Lung (tissue), 12 donors: ENCODE data around the gene TDRD1. TPM values are rescaled to one million over a fixed set of nuclear protein-coding genes. Genes with fewer than 3 reads are reported as not detected.

Experiments
- ATAC-seq: fragments of 200-7000 bp; cut with Tn5 transposase; one replicate; pipeline ENCODE4 v1.9.1; 2020; ENCODE audit warnings: moderate number of reproducible peaks; ENCODE audit not compliant: insufficient read depth, low FRiP score
- DNase-seq, 3 donors: peaks; one replicate each; pipeline ENCODE4 v3.0.0-alpha.2; 2013 to 2017
- H3K27ac ChIP-seq, 2 donors: one replicate each; pipeline ENCODE4 v1.5.1; 2013; ENCODE audit warnings: mild to moderate bottlenecking in 2 of 2, moderate library complexity in 2 of 2, control low read depth in 1 of 2, inconsistent platforms in 1 of 2, low read depth in 1 of 2, low read length in 1 of 2
- H3K27me3 ChIP-seq, 3 donors: one replicate each; pipeline ENCODE4 v1.5.1; 2013; ENCODE audit warnings: low read length in 2 of 3; ENCODE audit not compliant: control insufficient read depth in 3 of 3, insufficient read depth in 3 of 3
- H3K36me3 ChIP-seq, 4 donors: one replicate each; pipeline ENCODE4 v1.5.1; 2013; ENCODE audit warnings: low read length in 4 of 4, mild to moderate bottlenecking in 1 of 4, moderate library complexity in 1 of 4; ENCODE audit not compliant: control insufficient read depth in 4 of 4, insufficient read depth in 4 of 4
- H3K4me1 ChIP-seq, 5 donors: one replicate each; pipeline ENCODE4 v1.5.1; 2013; ENCODE audit warnings: low read length in 5 of 5, mild to moderate bottlenecking in 2 of 5, moderate library complexity in 1 of 5; ENCODE audit not compliant: control insufficient read depth in 5 of 5, insufficient read depth in 5 of 5
- H3K4me3 ChIP-seq: one replicate; pipeline ENCODE4 v1.5.1; 2013; ENCODE audit warnings: mild to moderate bottlenecking, control low read depth, moderate library complexity
- H3K9ac ChIP-seq, 2 donors: one replicate each; pipeline ENCODE4 v1.5.1; 2013; ENCODE audit warnings: low read length in 2 of 2, control low read depth in 1 of 2; ENCODE audit not compliant: insufficient read depth in 1 of 2
- H3K9me3 ChIP-seq, 4 donors: one replicate each; pipeline ENCODE4 v1.5.1; 2013; ENCODE audit warnings: low read length in 3 of 4, mild to moderate bottlenecking in 1 of 4, moderate library complexity in 1 of 4; ENCODE audit not compliant: control insufficient read depth in 4 of 4, insufficient read depth in 3 of 4
- WGBS, 2 donors: extraction: QIAGEN DNeasy Blood & Tissue Kit; methylation state at CpG; one replicate each; pipeline ENCODE4 v1.1.7; 2013; 5-methylcytosine and 5-hydroxymethylcytosine counted together
- polyA plus RNA-seq, 2 donors: library from polyadenylated mRNA; stranded (reverse); fragments of 200-250 nt; gene quantifications; one replicate each; pipeline ENCODE4 v1.2.1, GENCODE V29; 2013
- total RNA-seq, 2 donors: library from RNA; depleted of rRNA in 1 of 2; stranded (reverse); fragments of >200 nt in 1 of 2; gene quantifications; one replicate each; pipeline ENCODE4 v1.2.1, GENCODE V29; 2014 to 2021
- TF ChIP-seq, protein P1 (sequence below): IDR thresholded peaks from 2 replicates; pipeline ENCODE4 v1.5.1; 2012; ENCODE audit warnings: mild to moderate bottlenecking; ENCODE audit errors: control extremely low read depth, extremely low read depth
- donor health status: control.
- donor health status: control.
- donor health status: Bipolar disorder and iron deficiency.
- donor health status: healthy.
- donor health status: DM: yes; HTN: yes; CAD: no.

TDRD1 gene
- total and polyA plus RNA-seq, 4 donors: 0.05 to 0.37 (median 0.25) TPM; not detected in 1

DNA sequence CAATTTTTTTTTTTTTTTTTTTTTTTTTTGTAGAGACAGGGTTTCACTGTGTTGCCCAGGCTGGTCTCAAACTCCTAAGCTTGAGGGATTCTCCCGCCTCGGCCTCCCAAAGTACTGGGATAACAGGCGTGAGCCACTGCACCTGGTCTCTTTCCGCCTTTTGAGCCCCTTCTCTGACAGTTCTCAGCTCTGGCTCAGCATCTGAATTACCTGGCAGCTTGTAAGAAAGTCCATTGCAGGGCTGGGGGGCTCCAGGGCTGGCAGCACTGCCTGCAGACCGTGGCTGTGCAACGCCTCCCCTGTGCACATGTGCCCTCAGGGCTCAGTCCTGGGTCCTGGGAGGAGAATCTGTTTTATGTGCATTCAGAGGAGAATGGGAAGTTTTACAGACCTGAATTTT, 97.5 kb downstream of the TDRD1 start:
- Histone ChIP-seq H3K27me3 (no peaks in the 10 kb centered on the region), H3K9me3 (no peaks in the 10 kb centered on the region), H3K36me3 (peaks cover 0 to 2% (median 0%) of the 10 kb centered on the region in 4 donors), H3K4me3 (no peak overlapping the region), H3K27ac (no peak overlapping the region), H3K9ac (no peak overlapping the region), H3K4me1 (peaks cover 0 to 7% (median 0%) of the 10 kb centered on the region in 5 donors)
- ATAC-seq (no peak), DNase-seq (no peak)
- TF ChIP-seq, protein P1, sequence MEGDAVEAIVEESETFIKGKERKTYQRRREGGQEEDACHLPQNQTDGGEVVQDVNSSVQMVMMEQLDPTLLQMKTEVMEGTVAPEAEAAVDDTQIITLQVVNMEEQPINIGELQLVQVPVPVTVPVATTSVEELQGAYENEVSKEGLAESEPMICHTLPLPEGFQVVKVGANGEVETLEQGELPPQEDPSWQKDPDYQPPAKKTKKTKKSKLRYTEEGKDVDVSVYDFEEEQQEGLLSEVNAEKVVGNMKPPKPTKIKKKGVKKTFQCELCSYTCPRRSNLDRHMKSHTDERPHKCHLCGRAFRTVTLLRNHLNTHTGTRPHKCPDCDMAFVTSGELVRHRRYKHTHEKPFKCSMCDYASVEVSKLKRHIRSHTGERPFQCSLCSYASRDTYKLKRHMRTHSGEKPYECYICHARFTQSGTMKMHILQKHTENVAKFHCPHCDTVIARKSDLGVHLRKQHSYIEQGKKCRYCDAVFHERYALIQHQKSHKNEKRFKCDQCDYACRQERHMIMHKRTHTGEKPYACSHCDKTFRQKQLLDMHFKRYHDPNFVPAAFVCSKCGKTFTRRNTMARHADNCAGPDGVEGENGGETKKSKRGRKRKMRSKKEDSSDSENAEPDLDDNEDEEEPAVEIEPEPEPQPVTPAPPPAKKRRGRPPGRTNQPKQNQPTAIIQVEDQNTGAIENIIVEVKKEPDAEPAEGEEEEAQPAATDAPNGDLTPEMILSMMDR: no peak
- WGBS, 2 donors: 97% methylated on average over 6 of the region's 6 CpGs

DNA sequence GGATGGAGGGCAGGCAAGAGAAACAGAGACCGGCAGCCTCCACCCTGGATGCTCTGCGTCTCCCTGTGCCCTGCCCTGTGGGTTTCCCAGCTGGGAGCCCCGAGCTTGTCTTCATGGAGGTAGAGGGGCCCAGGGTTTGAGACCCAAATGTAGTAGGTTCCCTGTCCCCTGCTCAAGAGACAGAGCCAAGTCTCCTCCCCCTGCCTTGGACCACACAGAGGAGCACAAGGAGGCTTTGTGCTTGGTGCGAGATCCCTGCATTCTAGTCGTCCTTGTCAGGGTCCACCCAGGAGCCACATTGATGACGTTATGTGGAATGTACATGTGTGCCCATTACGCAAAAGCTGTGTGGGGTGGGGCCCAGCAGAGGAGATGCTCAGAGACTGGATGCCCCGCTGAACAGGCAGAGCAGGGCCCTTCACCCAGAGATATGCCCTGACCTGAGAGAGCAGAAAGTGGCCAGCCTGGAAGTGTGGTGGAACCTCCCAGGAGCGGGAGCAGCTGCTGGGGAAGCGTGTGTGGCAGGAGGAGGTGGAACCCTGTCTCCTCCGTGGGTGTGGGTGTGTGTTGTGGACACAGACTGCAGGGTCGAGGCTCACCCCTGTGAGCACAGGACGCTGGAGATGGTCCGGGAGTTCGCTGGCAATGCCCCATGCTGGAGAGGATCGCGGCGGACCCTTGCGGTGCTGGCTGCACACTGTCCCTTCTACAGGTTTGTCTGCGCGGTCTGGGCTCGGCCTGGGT, 99.2 kb downstream of the TDRD1 start:
- TF ChIP-seq, protein P1: no peak
- Histone ChIP-seq H3K27me3 (no peaks in the 10 kb centered on the region), H3K4me1 (peaks cover 0 to 14% (median 0%) of the 10 kb centered on the region in 5 donors), H3K4me3 (no peak overlapping the region), H3K9ac (no peak overlapping the region), H3K27ac (no peak overlapping the region), H3K36me3 (no peaks in the 10 kb centered on the region), H3K9me3 (no peaks in the 10 kb centered on the region)
- DNase-seq (no peak), ATAC-seq (no peak)
- WGBS, 2 donors: 90 to 95% methylated on average over 22 of the region's 22 CpGs

DNA sequence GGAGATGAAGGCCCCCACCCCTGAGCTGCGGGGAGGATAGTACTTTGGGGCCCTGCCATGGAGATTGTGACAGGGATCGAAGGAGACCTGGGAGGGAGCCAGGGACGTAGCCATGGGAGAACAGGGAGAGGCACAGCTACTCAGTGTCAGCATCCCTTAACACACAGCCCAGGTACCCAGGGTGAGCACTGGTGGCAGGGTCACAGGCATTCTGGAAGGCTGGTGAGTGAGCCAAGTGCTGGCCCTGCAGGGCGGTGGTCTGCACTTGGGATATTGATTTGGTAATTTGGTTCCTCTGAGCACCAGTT, 99.7 kb downstream of the TDRD1 start:
- no peaks in the 10 kb centered on the region for H3K27me3 ChIP-seq
- DNase-seq (no peak), ATAC-seq (no peak)
- H3K36me3 ChIP-seq: no peaks in the 10 kb centered on the region
- H3K27ac ChIP-seq: no peak overlapping the region
- H3K9ac ChIP-seq: no peak overlapping the region
- H3K9me3 ChIP-seq: no peaks in the 10 kb centered on the region
- WGBS, 2 donors: 90 to 96% methylated on average over 4 of the region's 4 CpGs
- TF ChIP-seq, protein P1: no peak
- H3K4me3 ChIP-seq: no peak overlapping the region
- peaks cover 0 to 14% (median 0%) of the 10 kb centered on the region in 5 donors for H3K4me1 ChIP-seq

DNA sequence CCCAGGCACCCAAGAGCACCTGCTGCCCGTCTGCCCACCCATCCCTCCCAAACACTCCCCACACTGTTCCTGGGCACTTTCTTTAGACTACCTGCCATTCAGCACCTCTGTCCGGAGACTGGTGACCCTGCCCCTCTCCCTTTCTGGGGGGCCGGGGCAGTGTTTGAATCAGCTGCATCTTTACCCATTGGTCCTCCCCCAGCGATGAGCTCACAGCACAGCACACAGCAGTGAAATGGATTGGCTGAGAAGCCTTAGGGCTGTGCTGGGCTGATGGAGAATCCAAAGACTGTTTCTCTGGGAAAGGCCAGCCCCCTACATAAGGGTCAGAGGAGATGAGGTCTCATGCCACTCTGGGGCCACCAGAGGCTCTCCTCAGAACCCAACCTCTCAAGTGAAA, 100.1 kb downstream of the TDRD1 start:
- no peak overlapping the region for H3K9ac ChIP-seq
- no peaks in the 10 kb centered on the region for H3K27me3 ChIP-seq
- peaks cover 0 to 14% (median 0%) of the 10 kb centered on the region in 5 donors for H3K4me1 ChIP-seq
- WGBS, 2 donors: 89 to 100% methylated on average over 4 of the region's 4 CpGs
- ATAC-seq (no peak), DNase-seq (no peak)
- no peak overlapping the region for H3K27ac ChIP-seq
- TF ChIP-seq, protein P1: no peak
- no peak overlapping the region for H3K4me3 ChIP-seq
- H3K36me3 ChIP-seq: no peaks in the 10 kb centered on the region
- no peaks in the 10 kb centered on the region for H3K9me3 ChIP-seq
